Skeletal muscle cell (primary cell): ENCODE results near the gene PPP2R3B.
"Not testable (repeated sequence)": the region's sequence is repeated elsewhere in the genome, so short reads cannot be mapped to it uniquely, and the experiment has no call there.

ENCODE experiments used
- DNase-seq: peaks from one replicate; pipeline ENCODE4 v3.0.0-alpha.2; 2010; ENCODE audit warnings: low read depth
- H3K4me3 ChIP-seq: 2 replicates; pipeline ENCODE4 v1.5.1; 2011; ENCODE audit warnings: low read depth, mild to moderate bottlenecking, control low read depth, low read length, moderate library complexity

Gene PPP2R3B

GRCh38 chrX:331151-331824 is 55.4 kb downstream of the PPP2R3B start:
- DNase-seq: peak; percentile 11
- peak overlapping the region; percentile 23 for H3K4me3 ChIP-seq

- no peak for DNase-seq
- H3K4me3 ChIP-seq: no peak overlapping the region
These were observed 56.0 kb downstream of the PPP2R3B start for GRCh38 chrX:330726-331150.

GRCh38 chrX:330141-330725 is 56.5 kb downstream of the PPP2R3B start:
- not testable (repeated sequence) for H3K4me3 ChIP-seq, DNase-seq

- no peak for DNase-seq
- no peak overlapping the region for H3K4me3 ChIP-seq
These were observed 57.3 kb downstream of the PPP2R3B start for GRCh38 chrX:329291-329910.

- H3K4me3 ChIP-seq: no peak overlapping the region
- no peak for DNase-seq
These were observed 59.0 kb downstream of the PPP2R3B start for GRCh38 chrX:327660-328126.

DNA sequence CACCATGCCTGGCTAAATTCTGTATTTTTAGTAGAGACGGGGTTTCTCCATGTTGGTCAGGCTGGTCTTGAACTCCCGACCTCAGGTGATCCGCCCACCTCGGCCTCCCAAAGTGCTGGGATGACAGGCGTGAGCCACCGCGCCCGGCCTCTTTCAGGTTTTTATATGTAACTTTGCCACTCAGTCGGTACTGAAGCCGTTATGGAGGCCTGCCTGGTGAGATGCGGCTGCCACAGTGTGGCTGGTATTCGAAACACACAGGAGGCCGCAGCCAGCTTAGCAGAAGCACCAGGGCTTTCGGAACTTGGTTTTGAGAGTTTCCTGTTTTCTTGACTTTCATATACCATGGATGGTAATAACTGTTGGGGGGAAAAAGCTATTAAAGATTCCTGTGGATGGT is 62.0 kb downstream of the PPP2R3B start:
- H3K4me3 ChIP-seq, DNase-seq: not testable (repeated sequence)

- H3K4me3 ChIP-seq: no peak overlapping the region
- peak; percentile 7 for DNase-seq
These were observed 62.7 kb downstream of the PPP2R3B start for GRCh38 chrX:323721-324628.

- DNase-seq: no peak
- H3K4me3 ChIP-seq: peak overlapping the region; percentile 96
These were observed 66.5 kb downstream of the PPP2R3B start for GRCh38 chrX:320126-320783.

DNA sequence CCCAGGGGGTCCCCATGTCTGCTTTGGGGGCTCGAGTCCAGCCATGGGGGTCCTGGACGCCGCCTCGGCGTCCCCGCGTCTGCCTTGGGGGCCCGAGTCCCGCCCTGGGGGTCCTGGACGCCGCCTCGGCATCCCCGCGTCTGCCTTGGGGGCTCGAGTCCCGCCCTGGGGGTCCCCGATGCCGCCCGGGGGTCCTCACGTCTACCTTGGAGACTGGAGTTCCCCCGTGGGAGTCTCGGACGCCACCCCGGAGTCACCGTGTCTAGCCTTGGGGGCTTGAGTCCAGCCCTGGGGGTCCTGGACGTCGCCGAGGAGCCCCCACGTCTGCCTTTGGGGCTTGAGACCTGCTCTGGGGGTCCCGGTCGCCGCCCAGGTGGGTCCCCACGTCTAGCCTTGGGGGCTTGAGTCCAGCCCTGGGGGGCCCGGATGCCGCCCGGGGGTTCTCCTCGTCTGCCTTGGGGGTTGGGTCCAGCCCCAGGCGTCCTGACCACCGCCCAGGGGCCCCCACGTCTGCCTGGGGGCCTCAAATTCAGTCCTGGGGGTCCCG is 67.1 kb downstream of the PPP2R3B start:
- peak overlapping the region; percentile 96 for H3K4me3 ChIP-seq
- no peak for DNase-seq

DNA sequence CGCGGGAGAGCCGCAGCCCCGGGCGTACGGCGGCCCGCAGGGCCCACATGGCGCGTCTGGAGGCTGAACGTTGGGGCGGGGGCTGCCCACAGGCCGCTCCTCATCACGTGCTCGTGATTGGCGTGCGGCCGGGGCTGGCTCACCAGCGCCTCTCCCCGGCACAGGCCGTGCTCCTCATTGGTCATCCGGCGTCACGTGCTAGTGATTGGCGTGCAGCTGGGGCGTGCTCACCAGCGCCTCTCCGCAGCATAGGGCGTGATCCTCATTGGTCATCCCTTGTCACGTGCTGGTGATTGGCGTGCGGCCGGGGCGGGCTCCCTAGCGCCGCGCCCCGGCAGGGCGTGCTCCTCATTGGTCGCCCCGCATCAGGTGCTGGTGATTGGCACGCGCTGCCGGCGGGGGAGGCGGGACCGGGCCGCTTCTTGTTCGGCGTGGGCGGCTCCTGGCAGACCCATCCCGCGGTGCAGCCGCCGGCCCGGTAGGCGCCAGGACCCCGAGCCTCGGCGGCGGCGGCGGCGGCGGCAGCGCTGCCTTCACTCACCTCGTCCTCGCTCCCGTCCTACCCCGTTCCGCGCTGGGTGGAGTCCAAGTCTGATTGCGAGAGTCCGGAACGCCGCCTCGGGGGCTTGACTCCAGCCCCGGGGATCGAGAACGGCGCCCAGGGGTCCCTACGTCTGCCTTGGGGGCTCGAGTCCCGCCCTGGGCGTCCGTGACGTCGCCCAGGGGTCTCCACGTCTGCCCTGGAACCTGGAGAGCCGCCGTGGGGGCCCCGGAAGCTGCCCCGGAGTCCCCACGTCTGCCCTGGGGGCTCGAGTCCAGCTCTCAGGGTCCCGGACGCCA is 67.7 kb downstream of the PPP2R3B start, which contains the start of gene GTPBP6:
Gene GTPBP6 (minus strand): TSS at position 58 of the 840 bp plus-strand sequence. CDS start 9 bp downstream, at position 49.
- peak within 1 kb of the TSS; percentile 96 for H3K4me3 ChIP-seq
- peak; percentile 99 for DNase-seq

GRCh38 chrX:318068-318738 is 68.5 kb downstream of the PPP2R3B start:
- peak overlapping the region; percentile 77 for H3K4me3 ChIP-seq
- peak; percentile 96 for DNase-seq

- no peak for DNase-seq
- H3K4me3 ChIP-seq: peak overlapping the region; percentile 77
These were observed 69.2 kb downstream of the PPP2R3B start for GRCh38 chrX:317424-318067.

GRCh38 chrX:316351-317325 is 70.1 kb downstream of the PPP2R3B start:
- no peak overlapping the region for H3K4me3 ChIP-seq

GRCh38 chrX:314781-315595 is 71.7 kb downstream of the PPP2R3B start:
- no peak for DNase-seq
- H3K4me3 ChIP-seq: no peak overlapping the region

More at GRCh38 chrX:316351-317325, 70.1 kb downstream of the PPP2R3B start:
- DNase-seq: no peak

GRCh38 chrX:314049-314448 is 72.7 kb downstream of the PPP2R3B start:
- H3K4me3 ChIP-seq: no peak overlapping the region
- no peak for DNase-seq
